Activated T-cell treated with anti-CD3 and anti-CD28 coated beads, Interleukin-2, amount 50 U/mL, for 72 hours (primary cell): ENCODE measurements around the gene PPM1B. TPM values are rescaled to one million over a fixed set of nuclear protein-coding genes. Genes with fewer than 3 reads are reported as not detected.

Experiments used
- ATAC-seq, 2 donors: fragments of 150-1000 bp; cut with Tn5 transposase; replicated peaks in 1 of 2; 2 replicates each; pipeline ENCODE4 v1.10.0; 2021; ENCODE audit warnings: moderate library complexity in 2 of 2, mild to moderate bottlenecking in 1 of 2
- DNase-seq, 2 donors: peaks; one replicate each; pipeline ENCODE4 v3.0.0; 2021 to 2022; ENCODE audit warnings: mixed read lengths in 1 of 2
- H3K27ac Mint-ChIP-seq: one replicate; pipeline ENCODE4 v1.8.0; 2022; ENCODE audit warnings: mild to moderate bottlenecking, moderate library complexity, mixed read lengths
- H3K27me3 Mint-ChIP-seq: one replicate; pipeline ENCODE4 v1.8.0; 2022; ENCODE audit warnings: low read depth, mixed read lengths
- H3K36me3 Mint-ChIP-seq, 2 donors: one replicate each; pipeline ENCODE4 v1.8.0; 2022; ENCODE audit warnings: mixed read lengths in 2 of 2, mild to moderate bottlenecking in 1 of 2; ENCODE audit not compliant: insufficient read depth in 2 of 2
- H3K4me1 Mint-ChIP-seq: one replicate; pipeline ENCODE4 v1.8.0; 2022; ENCODE audit warnings: low read depth, mixed read lengths
- H3K4me3 Mint-ChIP-seq, 2 donors: one replicate each; pipeline ENCODE4 v1.8.0; 2022; ENCODE audit warnings: mild to moderate bottlenecking in 2 of 2, mixed read lengths in 2 of 2, moderate library complexity in 2 of 2
- H3K9me3 Mint-ChIP-seq, 2 donors: one replicate each; pipeline ENCODE4 v1.8.0; 2022; ENCODE audit warnings: mixed read lengths in 2 of 2
- total RNA-seq, 2 donors: library from RNA; stranded (reverse); gene quantifications; one replicate each; pipeline ENCODE4 v1.2.3, GENCODE V29; 2022

PPM1B gene
- total RNA-seq, 2 donors from 2014 or later = 47.6 to 60.1 TPM

GRCh38 chr2:44137872-44138551 lies 30.7 kb upstream of the PPM1B start:
- H3K4me3 Mint-ChIP-seq = no peak overlapping the region
- H3K4me1 Mint-ChIP-seq = peaks cover 9% of the 10 kb centered on the region
- no peaks in the 10 kb centered on the region for H3K36me3 Mint-ChIP-seq
- H3K9me3 Mint-ChIP-seq = peaks cover 2 to 4% of the 10 kb centered on the region in 2 donors
- DNase-seq = no peak
- ATAC-seq = no peak
- H3K27me3 Mint-ChIP-seq = no peaks in the 10 kb centered on the region
- H3K27ac Mint-ChIP-seq = no peak overlapping the region

GRCh38 chr2:44139741-44140140 lies 28.9 kb upstream of the PPM1B start:
- Mint-ChIP-seq H3K27me3 (no peaks in the 10 kb centered on the region), H3K4me1 (peaks cover 9% of the 10 kb centered on the region), H3K9me3 (peaks cover 0 to 3% of the 10 kb centered on the region in 2 donors), H3K4me3 (no peak overlapping the region), H3K27ac (no peak overlapping the region), H3K36me3 (no peaks in the 10 kb centered on the region)
- ATAC-seq (no peak), DNase-seq (no peak)

GRCh38 chr2:44142306-44142705 lies 26.4 kb upstream of the PPM1B start:
- Mint-ChIP-seq H3K27me3 (no peaks in the 10 kb centered on the region), H3K9me3 (peaks cover 0 to 3% of the 10 kb centered on the region in 2 donors), H3K27ac (no peak overlapping the region), H3K4me3 (no peak overlapping the region), H3K36me3 (no peaks in the 10 kb centered on the region), H3K4me1 (peaks cover 13% of the 10 kb centered on the region)
- no peak for DNase-seq
- no peak for ATAC-seq

- Mint-ChIP-seq H3K27me3 (no peaks in the 10 kb centered on the region), H3K27ac (no peak overlapping the region), H3K9me3 (peaks cover 0 to 3% of the 10 kb centered on the region in 2 donors), H3K36me3 (no peaks in the 10 kb centered on the region), H3K4me1 (peaks cover 13% of the 10 kb centered on the region), H3K4me3 (no peak overlapping the region)
- ATAC-seq (no peak), DNase-seq (no peak)
Observed at GRCh38 chr2:44143701-44144100, 25.0 kb upstream of the PPM1B start.

GRCh38 chr2:44148999-44149398 lies 19.7 kb upstream of the PPM1B start:
- Mint-ChIP-seq H3K27me3 (peaks cover 8% of the 10 kb centered on the region), H3K9me3 (no peaks in the 10 kb centered on the region), H3K4me1 (peaks cover 4% of the 10 kb centered on the region), H3K27ac (no peak overlapping the region), H3K36me3 (no peaks in the 10 kb centered on the region), H3K4me3 (no peak overlapping the region)
- ATAC-seq (no peak), DNase-seq (no peak)

- H3K9me3 Mint-ChIP-seq = no peaks in the 10 kb centered on the region
- ATAC-seq (no peak), DNase-seq (no peak)
- H3K27ac Mint-ChIP-seq = no peak overlapping the region
- H3K4me3 Mint-ChIP-seq = no peak overlapping the region
- H3K4me1 Mint-ChIP-seq = peaks cover 3% of the 10 kb centered on the region
- peaks cover 8% of the 10 kb centered on the region for H3K27me3 Mint-ChIP-seq
- H3K36me3 Mint-ChIP-seq = no peaks in the 10 kb centered on the region
Observed at GRCh38 chr2:44150473-44150872, 18.2 kb upstream of the PPM1B start.

GRCh38 chr2:44152865-44153669 lies 15.6 kb upstream of the PPM1B start:
- no peak for DNase-seq
- no peak for ATAC-seq

GRCh38 chr2:44155666-44156446 lies 12.8 kb upstream of the PPM1B start:
- Mint-ChIP-seq H3K4me1 (no peaks in the 10 kb centered on the region), H3K36me3 (no peaks in the 10 kb centered on the region), H3K4me3 (no peak overlapping the region), H3K27ac (no peak overlapping the region), H3K27me3 (no peaks in the 10 kb centered on the region), H3K9me3 (no peaks in the 10 kb centered on the region)
- DNase-seq = no peak
- no peak for ATAC-seq

More at GRCh38 chr2:44152865-44153669, 15.6 kb upstream of the PPM1B start:
- H3K27me3 Mint-ChIP-seq = peaks cover 8% of the 10 kb centered on the region
- no peak overlapping the region for H3K4me3 Mint-ChIP-seq
- H3K27ac Mint-ChIP-seq = no peak overlapping the region
- no peaks in the 10 kb centered on the region for H3K4me1 Mint-ChIP-seq
- no peaks in the 10 kb centered on the region for H3K9me3 Mint-ChIP-seq
- no peaks in the 10 kb centered on the region for H3K36me3 Mint-ChIP-seq

- peaks cover 0 to 1% of the 10 kb centered on the region in 2 donors for H3K9me3 Mint-ChIP-seq
- ATAC-seq = no peak
- H3K27me3 Mint-ChIP-seq = no peaks in the 10 kb centered on the region
- H3K4me1 Mint-ChIP-seq = peaks cover 9% of the 10 kb centered on the region
- peaks cover under 1 to 4% of the 10 kb centered on the region in 2 donors for H3K36me3 Mint-ChIP-seq
- H3K27ac Mint-ChIP-seq = no peak overlapping the region
- no peak for DNase-seq
- no peak overlapping the region for H3K4me3 Mint-ChIP-seq
Observed at GRCh38 chr2:44163777-44164176, 4.9 kb upstream of the PPM1B start.

- H3K27me3 Mint-ChIP-seq = no peaks in the 10 kb centered on the region
- H3K36me3 Mint-ChIP-seq = peaks cover 5% of the 10 kb centered on the region in 2 donors
- peaks cover 9% of the 10 kb centered on the region for H3K4me1 Mint-ChIP-seq
- no peak overlapping the region for H3K4me3 Mint-ChIP-seq
- peaks cover 0 to 1% of the 10 kb centered on the region in 2 donors for H3K9me3 Mint-ChIP-seq
- no peak for ATAC-seq
- H3K27ac Mint-ChIP-seq = no peak overlapping the region
- no peak for DNase-seq
Observed at GRCh38 chr2:44164617-44165016, 4.1 kb upstream of the PPM1B start.

GRCh38 chr2:44166096-44166495 lies 2.6 kb upstream of the PPM1B start:
- Mint-ChIP-seq H3K9me3 (peaks cover 0 to under 1% of the 10 kb centered on the region in 2 donors), H3K36me3 (peaks cover 8% of the 10 kb centered on the region in 2 donors), H3K4me1 (peaks cover 19% of the 10 kb centered on the region), H3K27ac (no peak overlapping the region), H3K4me3 (no peak overlapping the region), H3K27me3 (no peaks in the 10 kb centered on the region)
- no peak for ATAC-seq
- no peak for DNase-seq

GRCh38 chr2:44167311-44167907 lies 1.3 kb upstream of the PPM1B start:
- H3K9me3 Mint-ChIP-seq = no peaks in the 10 kb centered on the region
- DNase-seq = no peak
- no peaks in the 10 kb centered on the region for H3K27me3 Mint-ChIP-seq
- peak overlapping the region; percentile 95 to 98 for H3K4me3 Mint-ChIP-seq
- H3K27ac Mint-ChIP-seq = peak overlapping the region; percentile 90
- peaks cover 8% of the 10 kb centered on the region in 2 donors for H3K36me3 Mint-ChIP-seq
- H3K4me1 Mint-ChIP-seq = peaks cover 29% of the 10 kb centered on the region
- ATAC-seq = no peak
